Lower leg skin (tissue), 4 donors: ENCODE data around the gene OR4D1. TPM values are rescaled to one million over a fixed set of nuclear protein-coding genes. Genes with fewer than 3 reads are reported as not detected.

Experiments used
- DNase-seq, 2 donors: peaks; one replicate each; pipeline ENCODE4 v3.0.0-alpha.2; 2019; ENCODE audit warnings: low spot score in 2 of 2
- H3K4me3 ChIP-seq: fragments of 200-600 bp; sonication (generic); 2 replicates; pipeline ENCODE4 v1.5.1; 2017; ENCODE audit warnings: mild to moderate bottlenecking, low read depth; ENCODE audit not compliant: poor library complexity, severe bottlenecking
- CTCF ChIP-seq, 3 donors: fragments of 450-650 bp; IDR thresholded peaks; one replicate each; pipeline ENCODE4 v1.5.1; 2016; ENCODE audit warnings: antibody characterized with exemption in 3 of 3, mild to moderate bottlenecking in 3 of 3, moderate library complexity in 2 of 3
- POLR2A ChIP-seq, 2 donors: fragments of 450-650 bp; IDR thresholded peaks; one replicate each; pipeline ENCODE4 v1.6.1; 2016 to 2017; ENCODE audit warnings: antibody characterized with exemption in 2 of 2, mild to moderate bottlenecking in 1 of 2, moderate library complexity in 1 of 2
- WGBS, 2 donors: methylation state at CpG; one replicate each; pipeline ENCODE4 v1.1.5; 2018; 5-methylcytosine and 5-hydroxymethylcytosine counted together
- intact Hi-C: fragments of 100-400 bp; cut with DNase I; formaldehyde crosslinking; loops from one replicate; pipeline ENCODE4 v1.15.0; 2023; ENCODE audit warnings: low total_unique reads
- total RNA-seq, 4 donors: library from RNA; depleted of rRNA; stranded (reverse); fragments of >200 nt; gene quantifications; one replicate each; pipeline ENCODE4 v1.1.0, GENCODE V29; 2016

Gene OR4D1
- total RNA-seq, 4 donors from 2014 or later, result 0.17 TPM; not detected in 3

DNA sequence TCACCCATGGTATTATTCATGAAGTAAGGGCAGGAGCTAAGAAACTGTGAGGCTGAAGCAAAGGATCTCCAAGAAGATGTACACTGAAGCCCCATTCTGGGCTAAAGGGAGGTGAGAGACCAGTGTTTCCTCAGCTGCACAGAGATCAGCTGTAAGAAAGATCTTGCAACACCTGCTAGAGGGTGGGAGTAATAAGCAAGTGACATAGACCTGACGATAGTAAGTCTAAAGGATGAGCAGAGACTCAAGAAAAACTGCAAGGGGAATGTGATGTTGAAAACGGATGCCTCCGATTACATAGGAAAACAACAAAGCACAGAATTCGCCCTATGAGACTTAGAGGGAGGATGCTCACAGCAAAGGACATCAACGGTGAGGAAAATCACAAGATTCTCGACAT, 18.5 kb downstream of the OR4D1 start, which contains the start of gene OR4D2:
TSS of gene OR4D2 (plus strand) at position 301 of the 400 bp plus-strand sequence. CDS start 2,674 bp downstream, outside the sequence.
- TF ChIP-seq CTCF (IDR thresholded peaks at IDR 0.05) (no peak), POLR2A (IDR thresholded peaks at IDR 0.05) (no peak)
- intact Hi-C loops, result no loop called here

GRCh38 chr17:58170622-58171021, 22.4 kb downstream of the OR4D1 start:
- 59 to 63% methylated on average over 4 of the region's 4 CpGs for whole genome bisulfite sequencing, 2 donors
- no peak overlapping the region for H3K4me3 ChIP-seq
- intact Hi-C loops, result no loop called here
- no peak for DNase-seq
- TF ChIP-seq CTCF (IDR thresholded peaks at IDR 0.05) (no peak), POLR2A (IDR thresholded peaks at IDR 0.05) (no peak)

More for the DNA sequence above, 18.5 kb downstream of the OR4D1 start, which contains the start of gene OR4D2:
- 63 to 66% methylated on average over 6 of the region's 6 CpGs for WGBS, 2 donors
- no peak within 1 kb of the TSS for H3K4me3 ChIP-seq
- DNase-seq, result no peak

DNA sequence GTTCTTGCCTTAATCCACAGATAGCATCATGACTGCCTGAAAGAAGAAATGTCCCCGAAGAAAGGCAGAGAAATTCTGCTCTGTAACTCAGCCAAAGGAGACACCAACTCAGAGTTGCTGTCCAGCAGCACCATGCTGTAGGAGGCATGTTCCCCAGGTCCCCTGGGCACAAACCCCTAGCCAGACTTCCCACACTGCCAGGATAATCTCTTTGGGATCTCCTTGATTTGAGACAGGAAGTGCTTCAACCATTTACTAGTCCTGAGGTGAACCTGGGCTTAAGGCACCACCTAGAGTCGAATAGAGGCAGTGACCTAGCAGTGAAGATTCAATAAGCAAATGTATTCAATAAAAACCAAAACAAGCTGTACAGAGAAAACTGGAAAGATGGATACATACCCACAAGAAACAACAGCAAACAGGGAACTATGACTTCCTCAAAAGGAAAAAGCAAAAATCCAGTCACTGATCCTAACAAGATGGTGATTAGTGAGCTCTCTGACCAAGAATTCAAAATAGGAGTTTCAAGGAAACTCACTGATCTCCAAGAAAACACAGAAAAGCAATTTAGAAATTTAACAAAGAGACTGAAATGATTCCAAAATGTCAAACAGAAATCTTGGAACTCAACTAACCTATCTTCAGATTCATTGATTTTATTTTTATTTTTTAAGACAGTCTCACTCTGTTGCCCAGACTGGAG, 24.3 kb downstream of the OR4D1 start:
- intact Hi-C loops, result no loop called here
- TF ChIP-seq POLR2A (IDR thresholded peaks at IDR 0.05), result no peak
- no peak for TF ChIP-seq CTCF (IDR thresholded peaks at IDR 0.05)
- 28 to 41% methylated on average over 2 of the region's 2 CpGs for WGBS, 2 donors
- H3K4me3 ChIP-seq, result no peak overlapping the region
- DNase-seq, result no peak

GRCh38 chr17:58174871-58175270, 26.7 kb downstream of the OR4D1 start:
- no peak for DNase-seq
- TF ChIP-seq CTCF (IDR thresholded peaks at IDR 0.05), result no peak
- no peak for TF ChIP-seq POLR2A (IDR thresholded peaks at IDR 0.05)
- intact Hi-C loops, result no loop called here
- no peak overlapping the region for H3K4me3 ChIP-seq
- WGBS, 2 donors, result 53 to 61% methylated on average over 3 of the region's 3 CpGs

- no peak for DNase-seq
- WGBS, 2 donors, result 36% methylated on average over 7 of the region's 7 CpGs
- intact Hi-C loops, result no loop called here
- TF ChIP-seq CTCF (IDR thresholded peaks at IDR 0.05) (no peak), POLR2A (IDR thresholded peaks at IDR 0.05) (no peak)
- no peak overlapping the region for H3K4me3 ChIP-seq
Measured at GRCh38 chr17:58176200-58176599, 28.0 kb downstream of the OR4D1 start.

DNA sequence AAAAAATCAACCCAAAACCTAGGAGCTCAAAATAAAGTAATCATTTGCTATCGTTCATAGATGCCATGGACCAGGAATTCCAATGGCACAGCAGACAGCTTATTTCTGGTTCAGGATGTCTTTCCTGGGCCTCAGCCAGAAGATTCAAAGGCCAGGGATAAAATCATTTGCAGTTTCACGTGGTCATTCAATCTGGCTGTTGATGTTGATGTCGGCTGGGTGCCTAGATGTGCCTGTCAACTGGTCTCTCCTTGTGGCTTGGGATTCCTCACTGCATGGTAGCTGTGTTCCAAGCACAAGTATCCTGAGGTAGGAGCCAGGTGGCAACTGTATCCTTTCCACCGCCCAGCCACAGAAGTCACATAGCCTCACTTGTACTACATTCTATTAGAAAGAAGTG, 33.6 kb downstream of the OR4D1 start:
- WGBS, 2 donors, result 61 to 81% methylated on average over 4 of the region's 4 CpGs
- intact Hi-C loops, result no loop called here
- H3K4me3 ChIP-seq, result no peak overlapping the region
- TF ChIP-seq CTCF (IDR thresholded peaks at IDR 0.05) (no peak), POLR2A (IDR thresholded peaks at IDR 0.05) (no peak)
- DNase-seq, result no peak
